GM12878 (cell line): Measurements from ENCODE around the gene RPRD1B. TPM values are rescaled to one million over a fixed set of nuclear protein-coding genes. Genes with fewer than 3 reads are reported as not detected.
A peak's percentile ranks its signal among the peaks of the same experiment; 100 is the strongest.

Source experiments
- CBX5 ChIP-seq: sonication (generic); IDR thresholded peaks from 2 replicates; pipeline ENCODE4 v1.6.1; 2016; ENCODE audit warnings: low read depth, moderate library complexity, mild to moderate bottlenecking, inconsistent platforms
- EP300 ChIP-seq, 2 experiments: fragments of 150-350 bp in 1 of 2; IDR thresholded peaks; 2 replicates each; pipeline ENCODE4 v1.6.1; 2011 to 2012; ENCODE audit warnings: low read depth in 2 of 2, low read length in 2 of 2, borderline replicate concordance in 1 of 2, improper control_type of control experiment in 1 of 2, inconsistent platforms in 1 of 2; ENCODE audit not compliant: control insufficient read depth in 1 of 2
- ETV6 ChIP-seq, 2 experiments: fragments of 450-650 bp in 1 of 2; IDR thresholded peaks in 1 of 2; conservative IDR thresholded peaks in 1 of 2; 2 replicates each; pipeline ENCODE4 v1.6.1; 2014; ENCODE audit warnings: antibody characterized with exemption in 1 of 2, borderline replicate concordance in 1 of 2, low read depth in 1 of 2, mild to moderate bottlenecking in 1 of 2, moderate library complexity in 1 of 2
- FOS ChIP-seq: IDR thresholded peaks from 3 replicates; pipeline ENCODE4 v1.6.1; 2011; ENCODE audit warnings: borderline replicate concordance; ENCODE audit not compliant: insufficient read length; ENCODE audit errors: extremely low read depth
- FOXM1 ChIP-seq: IDR thresholded peaks from 2 replicates; pipeline ENCODE4 v1.6.1; 2012; ENCODE audit warnings: low read depth, mild to moderate bottlenecking, inconsistent platforms, low read length, moderate library complexity
- GABPA ChIP-seq: IDR thresholded peaks from 2 replicates; pipeline ENCODE4 v1.6.1; 2014; ENCODE audit warnings: antibody characterized with exemption, low read depth, mild to moderate bottlenecking, inconsistent platforms
- IKZF1 ChIP-seq: fragments of 450-650 bp; conservative IDR thresholded peaks from 2 replicates; pipeline ENCODE4 v1.6.1; 2017; ENCODE audit warnings: antibody characterized with exemption, mild to moderate bottlenecking
- MEF2A ChIP-seq: IDR thresholded peaks from 2 replicates; pipeline ENCODE4 v1.6.1; 2011; ENCODE audit warnings: low read depth, mild to moderate bottlenecking, low read length, moderate library complexity; ENCODE audit not compliant: insufficient read depth
- NFXL1 ChIP-seq: fragments of 450-650 bp; IDR thresholded peaks from 2 replicates; pipeline ENCODE4 v1.6.1; 2017; ENCODE audit warnings: antibody characterized with exemption, mild to moderate bottlenecking, borderline replicate concordance
- NFYB ChIP-seq: IDR thresholded peaks from 2 replicates; pipeline ENCODE4 v1.6.1; 2011; ENCODE audit warnings: low read depth, mild to moderate bottlenecking, low read length, improper control_type of control experiment, moderate library complexity; ENCODE audit not compliant: insufficient read depth
- PML ChIP-seq: IDR thresholded peaks from 2 replicates; pipeline ENCODE4 v1.6.1; 2012; ENCODE audit warnings: low read length, inconsistent platforms
- POLR2AphosphoS5 ChIP-seq: IDR thresholded peaks from 2 replicates; pipeline ENCODE4 v1.6.1; 2011; ENCODE audit warnings: mild to moderate bottlenecking, low read length, inconsistent platforms
- RELA ChIP-seq: fragments of 450-650 bp; IDR thresholded peaks from 2 replicates; pipeline ENCODE4 v1.8.0; 2014; ENCODE audit warnings: borderline replicate concordance; ENCODE audit not compliant: partially characterized antibody
- SIN3A ChIP-seq: IDR thresholded peaks from 2 replicates; pipeline ENCODE4 v1.6.1; 2012; ENCODE audit warnings: low read depth, low read length, improper control_type of control experiment
- SMARCA5 ChIP-seq: fragments of 450-650 bp; IDR thresholded peaks from 2 replicates; pipeline ENCODE4 v1.6.1; 2017; ENCODE audit warnings: mild to moderate bottlenecking
- SMC3 ChIP-seq: IDR thresholded peaks from 2 replicates; pipeline ENCODE4 v1.6.1; 2011; ENCODE audit warnings: low read length, improper control_type of control experiment, borderline replicate concordance
- TBL1XR1 ChIP-seq: IDR thresholded peaks from 2 replicates; pipeline ENCODE4 v1.6.1; 2012; ENCODE audit warnings: low read depth, low read length, improper control_type of control experiment
- YBX1 ChIP-seq: fragments of 450-650 bp; IDR thresholded peaks from 2 replicates; pipeline ENCODE4 v1.6.1; 2016; ENCODE audit warnings: antibody characterized with exemption
- ZNF217 ChIP-seq: fragments of 450-650 bp; IDR thresholded peaks from 2 replicates; pipeline ENCODE4 v1.6.1; 2017; ENCODE audit warnings: antibody characterized with exemption, mild to moderate bottlenecking
- ZNF24 ChIP-seq: fragments of 450-650 bp; IDR thresholded peaks from 2 replicates; pipeline ENCODE4 v1.6.1; 2017; ENCODE audit warnings: antibody characterized with exemption, mild to moderate bottlenecking
- ZNF274 ChIP-seq: IDR thresholded peaks from one replicate; pipeline ENCODE4 v1.8.0; 2011; ENCODE audit not compliant: insufficient read length, insufficient read depth
- ZNF622 ChIP-seq: fragments of 450-650 bp; IDR thresholded peaks from 2 replicates; pipeline ENCODE4 v1.6.1; 2017; ENCODE audit warnings: mild to moderate bottlenecking, inconsistent platforms
- polyA plus RNA-seq, 11 experiments: library from polyadenylated mRNA; depleted of rRNA in 4 of 11; unstranded in 6 of 11; stranded (reverse) in 5 of 11; fragments of >200 nt; fragmentation: Nextera tagmentation in 4 of 11; fragmentation: Illumina TruSeq in 1 of 11; extraction: Ambion mirVana in 4 of 11; extraction: Trizol in 1 of 11; gene quantifications; 1 replicate in 1 of 11; 2 replicates in 10 of 11; pipeline versions ENCODE4 v1.2.1 to v1.2.3, GENCODE V29; 2011 to 2016; ENCODE audit warnings: inconsistent platforms in 2 of 11, missing spikeins in 2 of 11, low read depth in 1 of 11
- total RNA-seq, 4 experiments: library from RNA; depleted of rRNA in 3 of 4; stranded (reverse); fragments of >200 nt in 3 of 4; fragmentation: Illumina TruSeq in 1 of 4; extraction: Trizol in 1 of 4; gene quantifications; 2 replicates each; pipeline versions ENCODE4 v1.2.1 to v1.2.3, GENCODE V29; 2013 to 2021
- TF ChIP-seq, protein P1 (sequence below): fragments of 450-650 bp; conservative IDR thresholded peaks from 2 replicates; pipeline ENCODE4 v1.6.1; 2017; ENCODE audit warnings: mild to moderate bottlenecking, moderate library complexity
- TF ChIP-seq, protein P2 (sequence below): IDR thresholded peaks from 2 replicates; pipeline ENCODE4 v1.6.1; 2012; ENCODE audit warnings: mild to moderate bottlenecking, low read depth, low read length
- TF ChIP-seq, protein P3 (sequence below): fragments of 150-350 bp; IDR thresholded peaks from 2 replicates; pipeline ENCODE4 v1.6.1; 2014; ENCODE audit warnings: mild to moderate bottlenecking, low read depth, low read length

The RPRD1B gene
- total and polyA plus RNA-seq, 10 of the 15 experiments (the other 5 are each of a cell fraction or from before 2014, with no cell fraction given) = 5.2 to 40.2 (median 30.0) TPM

DNA sequence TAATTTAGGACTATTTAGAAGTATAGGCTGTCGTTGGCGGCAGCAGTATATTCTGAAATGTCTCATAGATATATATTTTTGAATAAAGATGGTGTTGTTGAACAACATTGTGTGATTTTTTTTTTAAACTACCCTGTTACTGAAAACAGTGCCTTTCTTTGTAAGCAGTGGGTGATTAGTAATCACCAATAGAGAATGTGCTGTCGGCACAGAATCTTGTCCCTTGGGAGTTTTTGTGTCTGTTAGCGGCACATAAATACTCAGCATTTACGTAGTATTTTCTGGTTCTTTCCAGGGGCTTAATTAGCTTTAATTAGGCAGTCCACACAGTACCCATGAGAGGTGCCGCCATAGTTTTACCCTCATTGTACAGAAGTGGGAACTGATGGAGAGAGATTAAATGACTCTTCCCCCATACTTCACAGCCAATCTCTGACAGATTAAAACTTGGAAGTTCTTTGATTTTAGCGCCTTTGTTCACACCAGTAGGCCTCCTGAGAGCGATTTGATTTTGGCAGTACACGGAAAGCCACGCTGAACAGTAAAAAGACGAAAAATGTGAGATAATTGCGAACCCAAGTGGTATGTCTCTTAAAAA, 58.8 kb downstream of the RPRD1B start (continued):
- TF ChIP-seq, protein P1, sequence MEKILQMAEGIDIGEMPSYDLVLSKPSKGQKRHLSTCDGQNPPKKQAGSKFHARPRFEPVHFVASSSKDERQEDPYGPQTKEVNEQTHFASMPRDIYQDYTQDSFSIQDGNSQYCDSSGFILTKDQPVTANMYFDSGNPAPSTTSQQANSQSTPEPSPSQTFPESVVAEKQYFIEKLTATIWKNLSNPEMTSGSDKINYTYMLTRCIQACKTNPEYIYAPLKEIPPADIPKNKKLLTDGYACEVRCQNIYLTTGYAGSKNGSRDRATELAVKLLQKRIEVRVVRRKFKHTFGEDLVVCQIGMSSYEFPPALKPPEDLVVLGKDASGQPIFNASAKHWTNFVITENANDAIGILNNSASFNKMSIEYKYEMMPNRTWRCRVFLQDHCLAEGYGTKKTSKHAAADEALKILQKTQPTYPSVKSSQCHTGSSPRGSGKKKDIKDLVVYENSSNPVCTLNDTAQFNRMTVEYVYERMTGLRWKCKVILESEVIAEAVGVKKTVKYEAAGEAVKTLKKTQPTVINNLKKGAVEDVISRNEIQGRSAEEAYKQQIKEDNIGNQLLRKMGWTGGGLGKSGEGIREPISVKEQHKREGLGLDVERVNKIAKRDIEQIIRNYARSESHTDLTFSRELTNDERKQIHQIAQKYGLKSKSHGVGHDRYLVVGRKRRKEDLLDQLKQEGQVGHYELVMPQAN = peak; percentile 46
- TF ChIP-seq ZNF217 (no peak), MEF2A (no peak), ETV6 (conservative IDR thresholded peaks at IDR 0.05 in 1 of 2, IDR thresholded peaks at IDR 0.05 in 1 of 2; ENCODE audit: borderline replicate concordance in 1 of 2, low read depth in 1 of 2) (no peak), NFXL1 (no peak), ZNF24 (no peak), CBX5 (no peak), SMC3 (no peak), GABPA (no peak), PML (no peak), FOXM1 (no peak), RELA (no peak), SMARCA5 (0 out of 2 replicates have a peak, but pooled peaks have one; percentile 17), TBL1XR1 (no peak), POLR2AphosphoS5 (no peak), ZNF274 (no peak), YBX1 (no peak), EP300 (IDR thresholded peaks at IDR 0.05; ENCODE audit: borderline replicate concordance in 1 of 2, control insufficient read depth in 1 of 2, low read depth in 2 of 2, low read length in 2 of 2) (peak; percentile 88; a peak in 2 of 4 replicates), FOS (no peak), NFYB (no peak), IKZF1 (peak; percentile 45; the same call in 1 of the 2 replicates), ZNF622 (no peak), SIN3A (no peak)
- TF ChIP-seq, protein P2, sequence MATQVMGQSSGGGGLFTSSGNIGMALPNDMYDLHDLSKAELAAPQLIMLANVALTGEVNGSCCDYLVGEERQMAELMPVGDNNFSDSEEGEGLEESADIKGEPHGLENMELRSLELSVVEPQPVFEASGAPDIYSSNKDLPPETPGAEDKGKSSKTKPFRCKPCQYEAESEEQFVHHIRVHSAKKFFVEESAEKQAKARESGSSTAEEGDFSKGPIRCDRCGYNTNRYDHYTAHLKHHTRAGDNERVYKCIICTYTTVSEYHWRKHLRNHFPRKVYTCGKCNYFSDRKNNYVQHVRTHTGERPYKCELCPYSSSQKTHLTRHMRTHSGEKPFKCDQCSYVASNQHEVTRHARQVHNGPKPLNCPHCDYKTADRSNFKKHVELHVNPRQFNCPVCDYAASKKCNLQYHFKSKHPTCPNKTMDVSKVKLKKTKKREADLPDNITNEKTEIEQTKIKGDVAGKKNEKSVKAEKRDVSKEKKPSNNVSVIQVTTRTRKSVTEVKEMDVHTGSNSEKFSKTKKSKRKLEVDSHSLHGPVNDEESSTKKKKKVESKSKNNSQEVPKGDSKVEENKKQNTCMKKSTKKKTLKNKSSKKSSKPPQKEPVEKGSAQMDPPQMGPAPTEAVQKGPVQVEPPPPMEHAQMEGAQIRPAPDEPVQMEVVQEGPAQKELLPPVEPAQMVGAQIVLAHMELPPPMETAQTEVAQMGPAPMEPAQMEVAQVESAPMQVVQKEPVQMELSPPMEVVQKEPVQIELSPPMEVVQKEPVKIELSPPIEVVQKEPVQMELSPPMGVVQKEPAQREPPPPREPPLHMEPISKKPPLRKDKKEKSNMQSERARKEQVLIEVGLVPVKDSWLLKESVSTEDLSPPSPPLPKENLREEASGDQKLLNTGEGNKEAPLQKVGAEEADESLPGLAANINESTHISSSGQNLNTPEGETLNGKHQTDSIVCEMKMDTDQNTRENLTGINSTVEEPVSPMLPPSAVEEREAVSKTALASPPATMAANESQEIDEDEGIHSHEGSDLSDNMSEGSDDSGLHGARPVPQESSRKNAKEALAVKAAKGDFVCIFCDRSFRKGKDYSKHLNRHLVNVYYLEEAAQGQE = no peak
- TF ChIP-seq, protein P3, sequence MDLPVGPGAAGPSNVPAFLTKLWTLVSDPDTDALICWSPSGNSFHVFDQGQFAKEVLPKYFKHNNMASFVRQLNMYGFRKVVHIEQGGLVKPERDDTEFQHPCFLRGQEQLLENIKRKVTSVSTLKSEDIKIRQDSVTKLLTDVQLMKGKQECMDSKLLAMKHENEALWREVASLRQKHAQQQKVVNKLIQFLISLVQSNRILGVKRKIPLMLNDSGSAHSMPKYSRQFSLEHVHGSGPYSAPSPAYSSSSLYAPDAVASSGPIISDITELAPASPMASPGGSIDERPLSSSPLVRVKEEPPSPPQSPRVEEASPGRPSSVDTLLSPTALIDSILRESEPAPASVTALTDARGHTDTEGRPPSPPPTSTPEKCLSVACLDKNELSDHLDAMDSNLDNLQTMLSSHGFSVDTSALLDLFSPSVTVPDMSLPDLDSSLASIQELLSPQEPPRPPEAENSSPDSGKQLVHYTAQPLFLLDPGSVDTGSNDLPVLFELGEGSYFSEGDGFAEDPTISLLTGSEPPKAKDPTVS = peak; percentile 78; the same call in 1 of the 2 replicates
